ENCODE measurements around the gene ABCC1.
"Not testable (repeated sequence)": the region's sequence is repeated elsewhere in the genome, so short reads cannot be mapped to it uniquely, and the experiment has no call there.

DNA sequence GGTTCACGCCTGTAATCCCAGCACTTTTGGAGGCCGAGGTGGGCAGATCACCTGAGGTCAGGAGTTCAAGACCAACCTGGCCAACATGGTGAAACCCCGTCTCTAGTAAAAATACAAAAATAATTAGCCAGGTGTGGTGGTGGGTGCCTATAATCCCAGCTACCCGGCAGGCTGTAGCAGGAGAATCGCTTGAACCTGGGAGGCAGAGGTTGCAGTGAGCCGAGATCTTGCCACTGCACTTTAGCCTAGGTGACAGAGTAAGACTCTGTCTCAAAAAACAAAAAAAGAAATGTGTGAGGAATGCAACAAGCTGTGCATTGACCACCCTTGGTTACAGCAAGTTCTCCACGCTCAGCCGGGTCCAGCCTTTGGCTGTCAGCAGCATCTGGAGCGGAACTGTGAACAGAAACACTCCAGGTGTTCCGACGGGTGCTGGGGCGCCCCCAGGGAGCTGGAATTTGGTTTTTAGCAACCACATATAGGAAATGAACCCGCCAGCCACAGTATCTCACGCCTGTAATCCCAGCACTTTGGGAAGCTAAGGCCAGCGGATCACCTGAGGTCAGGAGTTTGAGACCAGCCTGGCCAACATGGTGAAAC is 198.7 kb downstream of the ABCC1 start:
- not testable (repeated sequence) for TF ChIP-seq EP300 (conservative IDR thresholded peaks at IDR 0.05; ENCODE audit: poor library complexity, severe bottlenecking); POLR2AphosphoS5 (IDR thresholded peaks at IDR 0.05); TAF1 (IDR thresholded peaks at IDR 0.05; ENCODE audit: low read depth); EZH2 (IDR thresholded peaks at IDR 0.05; ENCODE audit: borderline replicate concordance, insufficient read depth, low read length, poor library complexity, severe bottlenecking); MXI1 (conservative IDR thresholded peaks at IDR 0.05; ENCODE audit: poor library complexity, severe bottlenecking); SMC3 (conservative IDR thresholded peaks at IDR 0.05; ENCODE audit: poor library complexity)
- TF ChIP-seq, protein P1, sequence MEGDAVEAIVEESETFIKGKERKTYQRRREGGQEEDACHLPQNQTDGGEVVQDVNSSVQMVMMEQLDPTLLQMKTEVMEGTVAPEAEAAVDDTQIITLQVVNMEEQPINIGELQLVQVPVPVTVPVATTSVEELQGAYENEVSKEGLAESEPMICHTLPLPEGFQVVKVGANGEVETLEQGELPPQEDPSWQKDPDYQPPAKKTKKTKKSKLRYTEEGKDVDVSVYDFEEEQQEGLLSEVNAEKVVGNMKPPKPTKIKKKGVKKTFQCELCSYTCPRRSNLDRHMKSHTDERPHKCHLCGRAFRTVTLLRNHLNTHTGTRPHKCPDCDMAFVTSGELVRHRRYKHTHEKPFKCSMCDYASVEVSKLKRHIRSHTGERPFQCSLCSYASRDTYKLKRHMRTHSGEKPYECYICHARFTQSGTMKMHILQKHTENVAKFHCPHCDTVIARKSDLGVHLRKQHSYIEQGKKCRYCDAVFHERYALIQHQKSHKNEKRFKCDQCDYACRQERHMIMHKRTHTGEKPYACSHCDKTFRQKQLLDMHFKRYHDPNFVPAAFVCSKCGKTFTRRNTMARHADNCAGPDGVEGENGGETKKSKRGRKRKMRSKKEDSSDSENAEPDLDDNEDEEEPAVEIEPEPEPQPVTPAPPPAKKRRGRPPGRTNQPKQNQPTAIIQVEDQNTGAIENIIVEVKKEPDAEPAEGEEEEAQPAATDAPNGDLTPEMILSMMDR (IDR thresholded peaks at IDR 0.05; ENCODE audit: poor library complexity, severe bottlenecking) = not testable (repeated sequence)
- TF ChIP-seq, protein P2, sequence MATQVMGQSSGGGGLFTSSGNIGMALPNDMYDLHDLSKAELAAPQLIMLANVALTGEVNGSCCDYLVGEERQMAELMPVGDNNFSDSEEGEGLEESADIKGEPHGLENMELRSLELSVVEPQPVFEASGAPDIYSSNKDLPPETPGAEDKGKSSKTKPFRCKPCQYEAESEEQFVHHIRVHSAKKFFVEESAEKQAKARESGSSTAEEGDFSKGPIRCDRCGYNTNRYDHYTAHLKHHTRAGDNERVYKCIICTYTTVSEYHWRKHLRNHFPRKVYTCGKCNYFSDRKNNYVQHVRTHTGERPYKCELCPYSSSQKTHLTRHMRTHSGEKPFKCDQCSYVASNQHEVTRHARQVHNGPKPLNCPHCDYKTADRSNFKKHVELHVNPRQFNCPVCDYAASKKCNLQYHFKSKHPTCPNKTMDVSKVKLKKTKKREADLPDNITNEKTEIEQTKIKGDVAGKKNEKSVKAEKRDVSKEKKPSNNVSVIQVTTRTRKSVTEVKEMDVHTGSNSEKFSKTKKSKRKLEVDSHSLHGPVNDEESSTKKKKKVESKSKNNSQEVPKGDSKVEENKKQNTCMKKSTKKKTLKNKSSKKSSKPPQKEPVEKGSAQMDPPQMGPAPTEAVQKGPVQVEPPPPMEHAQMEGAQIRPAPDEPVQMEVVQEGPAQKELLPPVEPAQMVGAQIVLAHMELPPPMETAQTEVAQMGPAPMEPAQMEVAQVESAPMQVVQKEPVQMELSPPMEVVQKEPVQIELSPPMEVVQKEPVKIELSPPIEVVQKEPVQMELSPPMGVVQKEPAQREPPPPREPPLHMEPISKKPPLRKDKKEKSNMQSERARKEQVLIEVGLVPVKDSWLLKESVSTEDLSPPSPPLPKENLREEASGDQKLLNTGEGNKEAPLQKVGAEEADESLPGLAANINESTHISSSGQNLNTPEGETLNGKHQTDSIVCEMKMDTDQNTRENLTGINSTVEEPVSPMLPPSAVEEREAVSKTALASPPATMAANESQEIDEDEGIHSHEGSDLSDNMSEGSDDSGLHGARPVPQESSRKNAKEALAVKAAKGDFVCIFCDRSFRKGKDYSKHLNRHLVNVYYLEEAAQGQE (IDR thresholded peaks at IDR 0.05; ENCODE audit: borderline replicate concordance) = not testable (repeated sequence)
